ENCODE results near the gene SEPTIN10. TPM values are rescaled to one million over a fixed set of nuclear protein-coding genes. Genes with fewer than 3 reads are reported as not detected.

SEPTIN10 gene
- total and polyA plus RNA-seq, 2 of the 8 experiments (the other 6 are each of a cell fraction or from before 2014, with no cell fraction given), result 23.7 to 101 TPM

- no peak for TF ChIP-seq CTCF (IDR thresholded peaks at IDR 0.05; ENCODE audit: control extremely low read depth in 1 of 3, insufficient read depth in 1 of 3, low read depth in 1 of 3, low read length in 3 of 3)
- TF ChIP-seq NANOG (IDR thresholded peaks at IDR 0.05; ENCODE audit: insufficient read depth, low read depth, low read length, poor library complexity, severe bottlenecking), result no peak
Measured at GRCh38 chr2:109660046-109660860, 46.5 kb upstream of the SEPTIN10 start (continued).

All from H1 (cell line).